GM12878 (cell line): ENCODE results near the gene DYRK1B.
"Not testable (repeated sequence)": the region's sequence is repeated elsewhere in the genome, so short reads cannot be mapped to it uniquely, and the experiment has no call there.

Experiments used
- CBFB ChIP-seq: IDR thresholded peaks from 2 replicates; pipeline ENCODE4 v1.6.1; 2016; ENCODE audit warnings: antibody characterized with exemption, low read depth
- IRF5 ChIP-seq: fragments of 450-650 bp; IDR thresholded peaks from 2 replicates; pipeline ENCODE4 v1.6.1; 2017; ENCODE audit warnings: borderline replicate concordance
- JUND ChIP-seq: IDR thresholded peaks from 2 replicates; pipeline ENCODE4 v1.6.1; 2012; ENCODE audit warnings: low read depth, mild to moderate bottlenecking, low read length, improper control_type of control experiment, moderate library complexity
- MYC ChIP-seq: IDR thresholded peaks from 2 replicates; pipeline ENCODE4 v1.6.1; 2011; ENCODE audit warnings: mild to moderate bottlenecking, low read length, moderate library complexity, inconsistent platforms; ENCODE audit not compliant: insufficient read depth, insufficient replicate concordance, insufficient read length, severe bottlenecking
- POLR2A ChIP-seq: IDR thresholded peaks from 2 replicates; pipeline ENCODE4 v1.6.1; 2011; ENCODE audit warnings: low read depth, mild to moderate bottlenecking, low read length
- POLR2AphosphoS5 ChIP-seq: IDR thresholded peaks from 2 replicates; pipeline ENCODE4 v1.6.1; 2011; ENCODE audit warnings: mild to moderate bottlenecking, low read length, inconsistent platforms
- RFX5 ChIP-seq: IDR thresholded peaks from 2 replicates; pipeline ENCODE4 v1.6.1; 2011; ENCODE audit warnings: low read depth, low read length, improper control_type of control experiment
- SUZ12 ChIP-seq: fragments of 200-600 bp; sonication (generic); IDR thresholded peaks from one replicate; pipeline ENCODE4 v1.6.1; 2018; ENCODE audit warnings: antibody characterized with exemption, mild to moderate bottlenecking; ENCODE audit not compliant: unreplicated experiment
- TF ChIP-seq, protein P1 (sequence below): fragments of 150-350 bp; IDR thresholded peaks from 2 replicates; pipeline ENCODE4 v1.6.1; 2016; ENCODE audit warnings: low read depth, low read length

DNA sequence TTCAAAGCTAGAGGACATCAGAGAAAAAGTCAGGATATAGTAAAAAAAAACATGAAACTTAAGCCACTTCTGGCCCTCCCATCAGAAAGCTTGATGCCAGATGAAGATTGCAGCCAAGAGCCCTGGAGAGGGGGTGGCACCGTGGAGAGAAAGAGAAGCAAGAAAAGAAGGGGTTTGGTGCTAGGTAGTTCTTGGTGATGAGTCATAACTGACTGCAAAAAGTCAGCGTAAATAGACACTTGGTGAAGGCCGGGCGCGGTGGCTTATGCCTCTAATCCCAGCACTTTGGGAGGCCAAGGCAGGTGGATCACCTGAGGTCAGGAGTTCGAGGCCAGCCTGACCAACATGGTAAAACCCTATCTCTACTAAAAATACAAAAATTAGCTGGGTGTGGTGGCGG is 25.3 kb downstream of the DYRK1B start:
- TF ChIP-seq SUZ12, CBFB, MYC, POLR2A, POLR2AphosphoS5, RFX5, IRF5, JUND: not testable (repeated sequence)
- TF ChIP-seq, protein P1, sequence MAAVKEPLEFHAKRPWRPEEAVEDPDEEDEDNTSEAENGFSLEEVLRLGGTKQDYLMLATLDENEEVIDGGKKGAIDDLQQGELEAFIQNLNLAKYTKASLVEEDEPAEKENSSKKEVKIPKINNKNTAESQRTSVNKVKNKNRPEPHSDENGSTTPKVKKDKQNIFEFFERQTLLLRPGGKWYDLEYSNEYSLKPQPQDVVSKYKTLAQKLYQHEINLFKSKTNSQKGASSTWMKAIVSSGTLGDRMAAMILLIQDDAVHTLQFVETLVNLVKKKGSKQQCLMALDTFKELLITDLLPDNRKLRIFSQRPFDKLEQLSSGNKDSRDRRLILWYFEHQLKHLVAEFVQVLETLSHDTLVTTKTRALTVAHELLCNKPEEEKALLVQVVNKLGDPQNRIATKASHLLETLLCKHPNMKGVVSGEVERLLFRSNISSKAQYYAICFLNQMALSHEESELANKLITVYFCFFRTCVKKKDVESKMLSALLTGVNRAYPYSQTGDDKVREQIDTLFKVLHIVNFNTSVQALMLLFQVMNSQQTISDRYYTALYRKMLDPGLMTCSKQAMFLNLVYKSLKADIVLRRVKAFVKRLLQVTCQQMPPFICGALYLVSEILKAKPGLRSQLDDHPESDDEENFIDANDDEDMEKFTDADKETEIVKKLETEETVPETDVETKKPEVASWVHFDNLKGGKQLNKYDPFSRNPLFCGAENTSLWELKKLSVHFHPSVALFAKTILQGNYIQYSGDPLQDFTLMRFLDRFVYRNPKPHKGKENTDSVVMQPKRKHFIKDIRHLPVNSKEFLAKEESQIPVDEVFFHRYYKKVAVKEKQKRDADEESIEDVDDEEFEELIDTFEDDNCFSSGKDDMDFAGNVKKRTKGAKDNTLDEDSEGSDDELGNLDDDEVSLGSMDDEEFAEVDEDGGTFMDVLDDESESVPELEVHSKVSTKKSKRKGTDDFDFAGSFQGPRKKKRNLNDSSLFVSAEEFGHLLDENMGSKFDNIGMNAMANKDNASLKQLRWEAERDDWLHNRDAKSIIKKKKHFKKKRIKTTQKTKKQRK: not testable (repeated sequence)
